ENCODE measurements around the gene PAF1. TPM values are rescaled to one million over a fixed set of nuclear protein-coding genes. Genes with fewer than 3 reads are reported as not detected.

The PAF1 gene
- polyA plus RNA-seq, 5 donors, result 57.7 to 71.1 (median 69.7) TPM

DNA sequence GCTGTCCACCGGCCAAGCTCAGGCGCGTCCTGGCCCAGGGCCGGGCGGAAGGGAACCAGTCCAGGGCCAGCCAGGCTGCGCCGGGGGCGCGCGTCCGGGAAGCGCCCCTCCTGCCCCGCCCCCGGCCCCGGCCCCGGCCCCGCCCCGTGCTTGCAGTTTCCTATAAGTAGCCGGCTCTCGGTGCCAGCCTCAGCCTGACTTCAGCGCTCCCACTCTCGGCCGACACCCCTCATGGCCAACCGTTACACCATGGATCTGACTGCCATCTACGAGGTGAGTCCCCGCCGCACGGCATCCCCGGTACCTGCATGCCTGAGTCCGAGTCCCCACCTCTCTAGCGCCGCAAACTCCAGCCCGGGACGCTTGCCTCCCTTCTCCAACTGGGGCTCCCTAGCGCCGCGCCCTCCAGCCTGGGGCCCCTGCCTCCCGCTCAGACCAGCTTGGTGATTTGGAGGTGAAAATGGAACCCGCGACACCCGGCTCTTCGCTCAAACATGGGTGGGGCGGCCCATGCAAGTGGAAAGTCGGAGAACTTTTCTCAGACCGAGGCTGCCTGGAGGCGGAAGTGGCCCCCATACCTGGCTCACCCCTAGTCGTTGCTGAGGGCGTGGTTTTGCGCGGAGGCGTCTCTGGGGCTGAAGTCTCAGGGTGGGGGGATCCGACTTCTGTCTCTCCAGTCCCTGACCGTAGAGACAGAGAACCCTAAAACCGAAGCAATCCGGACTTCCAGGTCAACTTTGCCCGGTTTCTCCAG, 15.9 kb upstream of the PAF1 start, which contains the start of gene ZFP36:
ZFP36 (plus strand) TSS at position 192 of the 754 bp plus-strand sequence; CDS start at position 250, 58 bp downstream.
- peak; percentile 85 to 88 for DNase-seq

DNA sequence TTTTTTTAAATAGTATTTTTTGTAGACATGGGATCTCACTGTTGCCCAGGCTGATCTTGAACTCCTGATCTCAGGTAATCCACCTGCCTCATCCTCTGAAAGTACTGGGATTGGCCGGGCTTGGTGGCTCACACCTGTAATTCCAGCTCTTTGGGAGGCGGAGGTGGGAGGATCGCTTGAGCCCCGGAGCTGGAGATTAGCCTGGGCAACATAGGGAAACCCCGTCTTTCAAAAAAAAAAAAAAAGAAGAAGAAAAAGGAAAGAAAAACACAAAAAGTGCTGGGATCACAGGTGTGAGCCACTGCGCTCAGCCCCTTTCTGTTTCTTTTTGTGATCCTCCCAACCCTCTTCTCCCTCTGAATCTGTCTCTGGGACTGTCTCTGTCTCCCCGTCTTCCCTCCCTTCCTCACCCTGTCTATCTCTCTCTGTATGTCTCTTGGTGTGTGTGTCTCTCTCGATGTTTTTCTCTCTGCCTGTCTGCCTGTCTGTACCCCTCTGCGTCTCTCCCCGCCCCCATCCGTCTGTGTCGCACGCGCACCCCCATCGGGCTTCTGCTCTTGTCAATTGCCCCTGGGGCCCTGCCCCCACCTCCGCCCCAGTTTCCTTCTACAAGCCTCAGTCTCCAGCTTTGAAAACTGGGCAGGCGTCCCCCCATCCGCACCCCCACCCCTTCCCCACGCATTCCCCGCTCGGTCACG, 15.2 kb upstream of the PAF1 start:
- DNase-seq, result no peak

DNA sequence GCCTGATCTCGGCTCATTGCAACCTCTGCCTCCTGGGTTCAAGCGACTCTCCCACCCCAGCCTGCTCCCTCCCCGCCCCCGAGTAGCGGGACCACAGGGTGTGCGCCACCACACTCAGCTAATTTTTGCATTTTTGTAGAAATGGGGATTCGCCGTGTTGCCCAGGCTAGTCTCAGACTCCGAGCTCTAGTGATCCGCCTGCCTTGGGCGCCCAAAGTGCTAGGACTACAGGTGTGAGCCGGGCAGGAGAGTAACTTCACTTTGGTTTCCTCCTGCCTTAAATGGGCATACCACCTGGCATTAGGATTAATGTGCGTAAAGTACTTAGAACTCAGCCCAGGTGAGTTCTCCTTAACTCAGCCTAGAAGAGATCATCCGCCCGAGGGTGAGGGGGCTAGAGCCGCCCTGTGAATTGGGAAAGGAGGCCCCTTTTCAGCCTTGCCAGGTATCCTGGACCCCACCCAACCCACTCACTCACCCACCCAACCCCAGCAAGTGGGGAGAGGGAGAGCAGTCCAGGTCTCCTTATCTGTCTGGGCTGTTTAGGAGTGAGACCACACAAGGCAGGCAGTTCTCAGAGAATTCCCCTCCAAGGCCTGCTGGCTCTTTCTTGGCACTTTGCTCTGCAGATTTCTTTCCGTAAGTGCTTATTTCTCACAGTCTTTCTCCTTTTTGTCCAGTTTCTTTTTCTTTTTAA, 14.5 kb upstream of the PAF1 start:
- no peak for DNase-seq

- peak; percentile 93 to 96 for DNase-seq
These were observed 12.7 kb upstream of the PAF1 start for GRCh38 chr19:39403331-39404312.

DNA sequence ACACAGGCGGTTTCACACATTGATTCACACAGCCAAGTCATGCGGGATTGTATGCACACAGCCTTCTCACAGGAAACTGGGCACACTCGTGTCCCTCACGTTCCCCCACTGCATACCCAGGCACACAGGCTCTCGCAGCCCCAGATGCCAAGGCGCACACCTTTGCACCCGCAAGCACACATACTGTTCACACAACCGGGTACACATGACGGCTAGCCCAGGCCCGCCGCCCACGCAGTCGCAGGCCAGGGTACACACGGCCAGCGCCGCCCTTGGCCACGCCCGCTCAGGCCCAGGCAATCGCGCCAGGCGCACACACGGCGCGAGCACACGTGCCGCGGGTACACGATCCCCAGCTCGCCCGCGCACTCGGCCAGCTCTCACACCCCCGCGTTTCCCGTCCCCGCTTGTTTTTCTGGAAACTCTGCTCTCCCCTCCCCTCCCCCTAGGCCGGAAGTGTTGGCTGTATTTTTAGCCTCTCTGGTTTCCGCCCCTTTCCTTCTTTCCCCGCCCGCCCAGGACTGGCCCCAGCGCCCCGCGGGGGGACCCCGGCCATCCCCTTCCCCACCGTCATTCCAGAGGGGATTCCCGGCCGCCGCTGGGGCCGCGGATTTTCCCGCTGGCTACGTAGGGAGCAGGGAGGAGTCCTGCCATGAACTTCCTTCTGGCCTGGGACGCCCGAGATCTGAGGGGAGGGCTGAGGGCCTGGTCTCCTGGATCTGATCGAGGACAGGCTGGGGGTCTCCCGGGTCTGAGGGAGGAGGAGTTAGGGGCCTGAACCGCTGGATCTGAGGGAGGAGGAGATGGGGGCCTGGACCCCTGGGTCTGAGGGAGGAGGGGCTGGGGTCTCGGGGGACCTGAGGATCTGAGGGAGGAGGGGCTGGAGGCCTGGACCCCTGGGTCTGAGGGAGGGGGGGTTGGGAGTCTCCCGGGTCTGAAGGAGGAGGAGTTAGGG, 11.7 kb upstream of the PAF1 start:
- DNase-seq, result peak; percentile 90 to 93

DNA sequence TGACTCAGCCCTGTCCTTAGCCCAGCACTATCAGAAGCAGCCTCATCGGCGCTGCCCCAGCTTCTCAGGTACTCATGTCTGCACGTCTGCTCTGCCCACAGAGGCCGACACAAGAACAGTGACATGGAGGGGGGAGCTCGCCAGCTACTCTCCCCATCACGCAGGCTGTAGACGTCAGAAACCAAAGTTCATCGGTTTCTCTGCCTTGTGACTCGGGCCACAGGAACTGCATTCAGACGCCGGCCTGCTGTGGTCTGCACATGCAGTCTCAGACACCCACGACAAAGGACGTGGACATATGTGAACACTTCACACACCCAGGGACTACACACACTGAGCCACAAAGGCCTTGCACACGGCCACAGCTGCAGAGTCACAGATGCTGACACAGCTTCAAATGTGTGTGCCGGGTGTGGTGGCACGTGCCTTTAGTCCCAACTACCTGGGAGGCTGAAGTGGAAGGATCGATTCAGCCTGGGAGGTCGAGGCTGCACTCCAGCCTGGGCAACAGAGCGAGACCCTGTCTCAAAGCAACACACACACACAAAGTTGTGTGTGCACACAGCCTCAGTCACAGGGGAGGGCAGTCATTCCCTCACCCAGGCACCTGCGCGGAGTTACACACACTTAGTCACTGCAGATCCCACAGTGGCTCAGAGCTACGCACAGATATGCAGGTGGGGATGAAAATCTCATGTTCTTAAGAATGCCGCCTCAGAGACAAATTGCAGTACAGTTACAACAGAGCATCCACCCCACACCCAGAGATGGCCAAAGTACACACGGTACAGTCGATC, 10.8 kb upstream of the PAF1 start:
- DNase-seq, result no peak

GRCh38 chr19:39401070-39401548, 10.2 kb upstream of the PAF1 start:
- no peak for DNase-seq

DNA sequence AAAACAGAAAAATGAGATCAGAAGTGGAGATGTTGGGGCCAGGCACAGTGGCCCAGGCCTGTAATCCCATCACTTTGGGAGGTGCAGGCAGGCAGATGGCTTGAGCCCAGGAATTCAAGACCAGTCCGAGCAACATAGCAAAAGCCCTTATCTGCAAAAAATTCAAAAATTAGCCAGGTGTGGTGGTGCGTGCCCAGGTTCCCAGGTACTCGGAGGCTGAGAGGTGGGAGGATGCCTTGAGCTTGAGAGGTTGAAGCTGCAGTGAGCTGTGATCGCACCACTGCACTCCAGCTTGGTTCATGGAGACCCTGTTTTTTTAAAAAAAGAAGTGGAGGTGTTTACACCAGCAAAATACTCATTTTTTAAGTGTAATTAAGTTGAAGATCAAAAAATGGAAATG, 9.2 kb upstream of the PAF1 start:
- DNase-seq, result no peak

GRCh38 chr19:39399668-39400050, 8.8 kb upstream of the PAF1 start:
- no peak for DNase-seq

GRCh38 chr19:39398297-39398864, 7.5 kb upstream of the PAF1 start:
- no peak for DNase-seq

DNA sequence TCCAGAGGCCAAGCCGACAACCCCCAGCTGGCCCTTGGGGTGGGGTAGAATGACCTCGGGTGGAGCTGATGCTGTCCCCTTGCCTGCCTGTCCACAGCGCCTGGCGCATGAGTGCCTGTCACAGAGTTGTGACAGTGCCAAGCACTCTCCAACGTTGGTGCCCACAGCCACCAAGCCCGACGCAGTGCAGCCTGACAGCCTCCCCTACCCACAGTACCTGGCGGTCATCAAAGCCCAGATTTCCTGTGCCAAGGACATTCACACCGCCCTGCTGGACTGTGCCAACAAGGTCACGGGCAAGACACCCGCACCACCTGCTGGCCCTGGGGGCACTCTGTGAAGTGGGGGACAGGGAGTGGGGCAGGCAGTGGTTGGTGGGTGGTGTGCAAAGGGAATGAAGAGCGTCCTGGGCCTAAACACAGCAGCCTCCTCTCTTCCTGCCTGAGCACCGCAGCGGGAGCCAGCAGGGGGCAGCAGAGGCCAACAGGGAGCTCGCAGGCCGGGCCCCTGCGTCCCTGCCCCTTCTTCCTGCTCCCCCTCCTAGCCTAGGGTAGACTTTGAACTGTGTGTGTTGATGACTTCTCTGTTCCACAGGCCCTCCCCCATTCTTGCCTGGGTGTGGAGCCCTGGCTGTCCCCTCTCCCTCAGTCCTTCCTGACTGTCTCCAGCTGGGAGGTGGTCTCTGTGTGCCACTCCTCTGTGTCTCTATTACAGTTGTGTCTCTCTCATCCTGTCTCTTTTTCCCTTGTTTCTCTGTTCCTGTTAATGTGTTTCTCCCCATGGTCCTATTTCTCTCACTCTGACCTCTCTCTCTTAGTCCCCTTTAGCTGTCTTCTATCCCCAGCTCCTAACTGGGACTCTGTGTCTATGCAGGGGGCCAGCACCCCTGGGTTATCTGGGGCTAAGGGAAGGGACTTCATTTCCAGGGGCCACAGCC, 6.7 kb upstream of the PAF1 start:
- peak; percentile 76 to 80 for DNase-seq

DNA sequence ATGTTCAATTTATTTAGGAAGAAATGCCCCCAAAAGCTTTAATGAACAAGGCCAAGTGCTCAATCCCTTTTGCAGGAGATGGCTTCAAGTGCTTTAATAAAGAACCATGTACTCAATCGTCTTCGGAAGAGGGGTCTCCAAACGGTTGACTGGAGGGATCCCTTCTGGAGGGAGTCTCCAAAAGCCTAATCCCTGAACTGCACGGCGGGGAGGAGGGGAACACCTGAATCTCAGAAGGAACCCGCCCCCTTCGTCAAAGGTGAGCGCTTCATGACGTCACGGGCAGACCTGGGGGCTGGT, 505 bp downstream of the PAF1 start:
- no peak for DNase-seq

DNA sequence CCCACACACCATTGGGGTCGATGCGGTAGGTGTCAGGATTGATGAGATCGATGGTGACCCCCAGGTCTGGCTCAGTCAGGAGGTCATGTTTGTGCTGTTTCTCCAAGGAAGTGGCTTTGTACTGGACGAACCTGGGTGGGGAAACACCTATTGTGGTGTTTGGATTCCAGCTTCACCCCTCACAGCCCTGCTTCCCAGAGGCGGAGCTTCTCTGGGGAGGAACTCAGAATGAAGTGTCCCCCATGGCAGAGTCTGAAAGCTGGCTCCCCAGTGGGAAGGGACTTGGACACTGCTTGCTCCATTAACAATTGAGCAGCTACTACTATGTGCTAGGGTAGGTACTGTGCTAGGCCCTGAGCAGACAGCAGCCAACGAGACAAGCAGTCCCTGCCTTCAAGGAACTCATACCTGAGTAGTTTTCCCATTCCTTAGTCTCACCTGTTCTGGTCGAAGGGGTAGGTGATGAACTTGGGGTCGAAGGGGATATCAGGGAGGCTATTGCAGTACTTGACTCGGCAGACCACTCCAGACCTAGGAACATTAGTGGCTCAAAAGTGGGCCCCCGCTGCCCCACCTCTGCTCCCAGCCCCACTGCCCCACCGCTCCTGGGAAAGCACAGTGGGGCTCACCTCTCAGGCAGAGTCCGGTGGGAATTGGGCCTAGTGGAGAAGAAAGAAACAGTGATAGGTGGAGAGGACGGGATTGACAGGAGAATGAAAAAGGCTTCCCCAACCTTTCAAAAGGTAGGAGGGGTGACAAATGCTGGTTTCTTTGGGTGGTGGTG, 1.1 kb downstream of the PAF1 start:
- no peak for DNase-seq

- DNase-seq, result no peak
These were observed 2.2 kb downstream of the PAF1 start for GRCh38 chr19:39388657-39389056.

DNA sequence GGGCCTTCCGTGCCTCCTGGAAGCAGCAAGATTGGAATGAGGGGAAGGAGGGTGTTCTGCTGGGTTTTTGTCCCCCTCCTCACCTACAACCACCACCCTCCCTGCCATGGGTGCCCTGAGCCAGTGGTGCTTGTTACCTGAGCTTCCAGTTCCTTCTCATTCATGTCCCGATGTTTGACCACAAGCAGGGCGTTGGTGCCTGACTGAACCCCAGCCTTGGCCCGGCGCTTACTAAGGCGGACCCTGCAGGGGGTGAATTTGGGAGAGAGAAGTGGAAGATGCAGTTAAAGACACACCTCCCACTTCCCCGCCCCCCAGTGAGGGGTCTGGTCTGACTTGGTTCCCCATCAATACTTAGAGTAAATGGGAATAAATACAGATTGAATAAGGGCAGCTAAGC, 4.3 kb downstream of the PAF1 start:
- DNase-seq, result no peak

- DNase-seq, result no peak
These were observed 5.1 kb downstream of the PAF1 start for GRCh38 chr19:39385629-39386411.
